ENCODE measurements around the gene TMEM164.

TMEM164 gene

DNA sequence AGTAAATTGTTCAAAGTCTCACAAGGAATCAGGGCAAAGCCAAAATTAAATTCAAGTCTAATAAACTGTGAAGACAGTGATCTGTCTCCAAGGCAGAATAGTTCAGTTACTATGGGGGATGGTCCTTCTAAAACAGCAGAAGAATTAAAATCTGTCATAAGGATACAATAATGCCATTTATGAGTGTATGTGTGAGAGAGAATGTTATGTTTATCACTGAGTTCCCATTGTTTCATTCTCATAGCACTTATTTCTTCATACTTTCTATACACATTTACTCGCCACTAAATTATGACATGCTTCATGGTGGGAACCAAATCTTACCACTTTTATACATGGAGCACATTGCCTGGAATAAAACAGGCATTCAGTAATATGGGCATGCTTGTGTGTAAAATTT lies 212.5 kb downstream of the TMEM164 start:
- DNase-seq, result no peak

DNA sequence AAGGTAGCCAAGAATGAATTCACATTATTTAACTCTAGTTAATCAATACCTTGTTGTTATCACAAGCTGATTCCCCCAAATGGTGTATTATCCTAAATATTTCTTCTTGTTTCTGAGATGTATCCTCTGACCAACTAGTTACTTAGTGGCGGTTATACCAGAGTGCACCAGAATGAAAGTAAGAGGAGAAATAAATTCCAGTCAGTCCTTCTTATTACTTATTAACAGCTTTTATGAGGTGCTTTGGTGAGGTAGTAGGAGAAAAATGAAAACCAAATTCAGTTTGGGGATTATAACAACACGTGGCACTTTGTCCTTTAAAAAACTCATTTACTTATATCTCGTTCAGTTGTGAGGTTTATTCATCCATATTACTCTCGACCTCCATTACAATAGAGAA lies 213.1 kb downstream of the TMEM164 start:
- no peak for DNase-seq

DNA sequence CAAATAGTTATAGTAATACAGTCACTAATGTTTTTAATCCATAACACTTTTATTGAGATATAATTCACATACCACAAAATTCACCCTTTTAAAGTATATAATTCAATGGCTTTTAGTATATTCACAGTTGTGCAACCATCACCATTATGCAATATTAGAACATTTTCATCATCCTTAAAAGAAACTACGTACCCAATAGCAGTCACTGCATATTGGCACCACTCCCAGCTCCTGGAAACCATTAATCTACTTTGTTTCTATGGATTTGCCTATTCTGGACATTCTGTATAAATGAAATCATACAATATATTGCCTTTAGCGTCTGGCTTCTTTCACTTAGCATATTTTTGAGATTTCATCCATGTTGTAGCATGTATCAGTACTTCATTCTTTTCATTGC lies 215.7 kb downstream of the TMEM164 start:
- DNase-seq, result no peak

DNA sequence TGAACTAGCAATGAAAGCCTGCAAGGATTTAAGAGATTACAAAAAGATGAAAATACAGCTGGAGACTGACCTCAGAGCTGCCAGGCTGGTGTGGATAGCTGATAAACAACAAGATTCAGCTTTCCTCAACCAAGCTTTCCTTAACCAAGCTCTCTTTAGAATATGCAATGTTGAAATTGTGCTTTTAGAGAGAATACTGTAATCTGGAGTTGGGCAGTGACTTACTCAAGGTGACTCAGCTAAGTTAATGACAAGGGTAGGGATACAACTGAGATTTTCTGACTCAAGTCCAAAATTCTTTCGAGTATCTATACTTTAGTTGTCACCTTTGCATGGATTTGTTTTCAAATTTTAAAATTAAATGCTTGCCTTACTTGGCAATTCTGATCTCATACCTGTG lies 217.0 kb downstream of the TMEM164 start:
- no peak for DNase-seq

DNA sequence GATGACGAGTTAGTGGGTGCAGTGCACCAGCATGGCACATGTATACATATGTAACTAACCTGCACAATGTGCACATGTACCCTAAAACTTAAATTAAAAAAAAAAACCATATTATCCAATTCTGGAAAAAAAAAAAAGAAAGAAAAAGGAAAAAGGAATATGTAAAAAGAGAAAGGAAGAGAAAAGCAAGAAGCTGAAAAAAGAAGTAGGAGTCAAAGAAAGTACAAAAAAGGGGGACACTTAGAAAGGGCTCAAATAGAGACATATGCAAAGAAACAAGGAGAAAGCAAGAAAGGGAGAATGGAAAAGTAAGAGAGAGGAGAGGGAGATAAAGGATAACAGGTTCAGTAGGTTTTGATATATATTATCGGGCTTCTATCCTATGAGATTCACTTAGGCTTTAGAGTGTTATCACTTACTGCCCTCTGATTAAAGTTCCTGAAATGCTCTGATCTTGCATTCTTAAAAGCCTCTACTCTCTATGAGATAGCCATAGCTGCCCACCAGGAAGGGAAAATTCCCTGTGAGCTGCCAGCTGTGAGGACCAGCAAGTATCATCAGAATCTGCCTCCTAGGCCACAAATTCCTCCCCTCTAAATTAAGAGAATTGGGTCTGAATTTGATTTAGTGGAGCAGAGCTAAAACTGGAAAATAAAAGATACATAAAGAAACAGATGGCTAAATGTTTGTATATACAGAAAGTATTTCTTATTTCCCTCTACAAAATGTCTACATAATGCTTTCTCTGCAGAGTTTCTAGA lies 219.8 kb downstream of the TMEM164 start:
- DNase-seq, result no peak

DNA sequence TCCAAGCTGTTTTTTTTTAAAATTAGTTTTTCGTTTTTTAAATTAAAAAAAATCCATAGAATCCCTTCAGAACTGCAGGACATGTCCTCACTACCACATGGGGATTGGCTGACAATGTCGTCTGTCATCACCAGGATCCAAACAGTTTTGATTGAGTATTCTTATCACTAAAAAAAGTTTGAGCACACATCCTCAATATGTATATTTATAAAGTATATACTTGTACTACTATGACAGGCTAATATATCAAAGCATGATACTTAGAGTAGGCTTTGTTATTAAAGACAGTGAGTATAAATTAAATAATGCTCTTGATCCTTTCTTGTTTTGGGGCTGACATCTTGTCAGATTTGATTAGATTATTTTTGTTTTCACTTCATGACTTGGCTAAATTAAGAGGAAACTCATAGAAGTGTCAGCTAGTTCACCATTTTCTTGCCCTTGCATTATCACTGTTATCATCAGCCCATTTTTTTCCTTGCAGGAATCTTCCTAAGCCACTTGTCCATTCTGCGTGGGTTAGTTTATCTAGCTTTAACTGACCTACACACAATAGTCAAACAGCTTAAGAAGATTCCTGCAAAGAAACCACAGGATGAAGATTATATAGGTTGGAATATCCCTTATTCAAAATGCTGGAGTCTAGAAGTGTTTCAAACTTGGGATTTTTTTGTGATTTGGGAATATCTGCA lies 222.2 kb downstream of the TMEM164 start:
- no peak for DNase-seq

DNA sequence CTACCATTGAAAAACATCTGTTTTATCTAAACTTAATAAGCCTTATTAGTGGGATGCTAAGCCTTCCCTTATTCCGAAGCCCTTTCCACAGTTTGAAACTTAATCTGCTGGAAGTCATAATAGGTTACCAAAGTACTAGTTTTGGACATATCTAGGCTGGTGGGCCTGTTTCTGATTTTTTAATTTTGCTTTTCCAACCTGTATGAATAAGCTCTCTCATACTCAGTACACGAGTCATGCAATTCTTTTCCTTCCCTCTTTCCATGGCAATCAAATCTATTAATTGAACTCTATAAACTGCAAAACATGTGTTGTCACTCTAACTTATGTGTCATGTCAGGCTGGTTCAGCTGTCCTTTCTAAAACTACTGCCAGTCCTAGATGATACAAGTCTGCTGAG lies 224.0 kb downstream of the TMEM164 start:
- DNase-seq, result no peak
